H1 (cell line): ENCODE measurements around the gene NSD2. TPM values are rescaled to one million over a fixed set of nuclear protein-coding genes. Genes with fewer than 3 reads are reported as not detected.

ENCODE experiments used
- CTCF ChIA-PET: fragments of 300-600 bp; sonication (Branson Sonifier 250); formaldehyde crosslinking; loops from one replicate; lab custom pipeline; 2021; ENCODE audit not compliant: partially characterized antibody; lab: Charles Lee
- POLR2A ChIA-PET: fragments of 300-600 bp; sonication (Branson Sonifier 250); formaldehyde crosslinking; loops from one replicate; lab custom pipeline; 2021; ENCODE audit warnings: inconsistent platforms; ENCODE audit not compliant: partially characterized antibody; lab: Charles Lee
- DNase-seq, 2 experiments: peaks; one replicate each; pipeline versions ENCODE4 v3.0.0 to v3.0.0-alpha.2; 2010 to 2022; ENCODE audit warnings: low spot score in 2 of 2, low read depth in 1 of 2, mixed read lengths in 1 of 2
- FAIRE-seq: peaks from 2 replicates; lab custom pipeline; 2011; peaks lifted over from hg19 to GRCh38; lab: Jason Lieb, UNC
- H2AFZ ChIP-seq: 2 replicates; pipeline ENCODE4 v1.8.1; 2012; ENCODE audit warnings: low read length, inconsistent platforms
- H2AK5ac ChIP-seq: 2 replicates; pipeline ENCODE4 v1.6.1; 2013; ENCODE audit warnings: low read depth, low read length
- H2BK120ac ChIP-seq: replicated peaks from 2 replicates; pipeline ENCODE3; 2013; ENCODE audit warnings: low read depth, low read length, inconsistent platforms
- H2BK12ac ChIP-seq: 2 replicates; pipeline ENCODE4 v1.6.1; 2013; ENCODE audit warnings: low read depth, low read length
- H2BK15ac ChIP-seq: 2 replicates; pipeline ENCODE4 v1.6.1; 2013; ENCODE audit warnings: low read length
- H2BK20ac ChIP-seq: 2 replicates; pipeline ENCODE4 v1.6.1; 2013; ENCODE audit warnings: low read length
- H2BK5ac ChIP-seq: 2 replicates; pipeline ENCODE4 v1.6.1; 2013; ENCODE audit warnings: low read depth, low read length
- H3K14ac ChIP-seq: 2 replicates; pipeline ENCODE4 v1.6.1; 2013; ENCODE audit warnings: inconsistent platforms; ENCODE audit not compliant: insufficient read length
- H3K18ac ChIP-seq: 2 replicates; pipeline ENCODE4 v1.6.1; 2013; ENCODE audit warnings: low read length; ENCODE audit errors: extremely low read depth
- H3K23ac ChIP-seq: 2 replicates; pipeline ENCODE4 v1.6.1; 2013; ENCODE audit warnings: inconsistent platforms; ENCODE audit not compliant: insufficient read length
- H3K23me2 ChIP-seq: 2 replicates; pipeline ENCODE4 v1.6.1; 2013; ENCODE audit warnings: low read depth, low read length
- H3K27ac ChIP-seq: 2 replicates; pipeline ENCODE4 v1.6.1; 2011; ENCODE audit warnings: low read depth, low read length, inconsistent platforms
- H3K27me3 ChIP-seq, 4 experiments: replicated peaks in 1 of 4; 1 replicate in 1 of 4; 2 replicates in 3 of 4; pipeline versions ENCODE4 v1.6.1 to v1.8.1; 2011 to 2013; ENCODE audit warnings: low read length in 3 of 4, mild to moderate bottlenecking in 3 of 4, inconsistent platforms in 2 of 4, mixed read lengths in 2 of 4, moderate library complexity in 1 of 4; ENCODE audit not compliant: control insufficient read depth in 3 of 4, insufficient read depth in 3 of 4; ENCODE audit errors: extremely low read depth in 1 of 4
- H3K36me3 ChIP-seq, 4 experiments: 2 replicates each; pipeline versions ENCODE4 v1.6.1 to v1.8.1; 2011 to 2013; ENCODE audit warnings: mild to moderate bottlenecking in 4 of 4, low read length in 3 of 4, moderate library complexity in 2 of 4, control low read depth in 1 of 4, inconsistent platforms in 1 of 4; ENCODE audit not compliant: insufficient read depth in 4 of 4, control insufficient read depth in 2 of 4
- H3K4ac ChIP-seq: replicated peaks from 2 replicates; pipeline ENCODE3; 2013; ENCODE audit warnings: low read length, low read depth, mixed read lengths, inconsistent platforms; ENCODE audit not compliant: insufficient read length
- H3K4me1 ChIP-seq, 4 experiments: replicated peaks in 1 of 4; 1 replicate in 1 of 4; 2 replicates in 3 of 4; pipeline versions ENCODE4 v1.6.1 to v1.8.1; 2011 to 2013; ENCODE audit warnings: low read length in 3 of 4, inconsistent platforms in 2 of 4, mixed read lengths in 1 of 4; ENCODE audit not compliant: insufficient read depth in 4 of 4, control insufficient read depth in 3 of 4
- H3K4me2 ChIP-seq, 2 experiments: 2 replicates each; pipeline versions ENCODE4 v1.6.1 to v1.8.1; 2011 to 2013; ENCODE audit warnings: low read depth in 2 of 2, low read length in 2 of 2, control low read depth in 1 of 2, inconsistent platforms in 1 of 2, mild to moderate bottlenecking in 1 of 2; ENCODE audit not compliant: insufficient read depth in 1 of 2
- H3K4me3 ChIP-seq, 4 experiments: fragments of 200-600, 300-600 bp in 1 of 4; sonication (generic), shearing (Covaris generic), sonication (Bioruptor Twin) in 1 of 4; 2 replicates each; pipeline versions ENCODE4 v1.5.1 to v1.8.1; 2011 to 2016; ENCODE audit warnings: low read length in 4 of 4, low read depth in 3 of 4, control low read depth in 2 of 4, inconsistent platforms in 2 of 4, mild to moderate bottlenecking in 2 of 4, mixed read lengths in 1 of 4, moderate library complexity in 1 of 4; ENCODE audit not compliant: insufficient read depth in 2 of 4; ENCODE audit errors: extremely low read depth in 1 of 4
- H3K56ac ChIP-seq: replicated peaks from 2 replicates; pipeline ENCODE3; 2013; ENCODE audit warnings: low read depth, mild to moderate bottlenecking, mixed read lengths, low read length, inconsistent platforms; ENCODE audit not compliant: insufficient read length
- H3K79me1 ChIP-seq: 2 replicates; pipeline ENCODE4 v1.6.1; 2013; ENCODE audit warnings: low read depth, low read length, control low read depth
- H3K79me2 ChIP-seq, 2 experiments: 2 replicates each; pipeline versions ENCODE4 v1.6.1 to v1.8.1; 2012 to 2013; ENCODE audit warnings: low read length in 2 of 2, mild to moderate bottlenecking in 2 of 2, inconsistent platforms in 1 of 2; ENCODE audit not compliant: insufficient read depth in 2 of 2, control insufficient read depth in 1 of 2
- H3K9ac ChIP-seq, 4 experiments: replicated peaks in 1 of 4; 1 replicate in 1 of 4; 2 replicates in 3 of 4; pipeline versions ENCODE4 v1.6.1 to v1.8.1; 2011 to 2013; ENCODE audit warnings: low read depth in 3 of 4, low read length in 3 of 4, control low read depth in 2 of 4, mild to moderate bottlenecking in 2 of 4, moderate library complexity in 2 of 4, inconsistent platforms in 1 of 4; ENCODE audit errors: extremely low read depth in 1 of 4
- H3K9me3 ChIP-seq, 2 experiments: 2 replicates each; pipeline versions ENCODE4 v1.6.1 to v1.8.1; 2012 to 2013; ENCODE audit warnings: mild to moderate bottlenecking in 2 of 2, moderate library complexity in 2 of 2, control low read depth in 1 of 2, inconsistent platforms in 1 of 2, low read depth in 1 of 2, low read length in 1 of 2, mixed read lengths in 1 of 2; ENCODE audit not compliant: insufficient read depth in 2 of 2
- H4K20me1 ChIP-seq, 2 experiments: replicated peaks in 1 of 2; 2 replicates each; pipeline versions ENCODE3 to v1.8.1; 2011 to 2013; ENCODE audit warnings: inconsistent platforms in 2 of 2, low read length in 2 of 2, mild to moderate bottlenecking in 1 of 2; ENCODE audit not compliant: insufficient read depth in 2 of 2, control insufficient read depth in 1 of 2
- H4K5ac ChIP-seq: 2 replicates; pipeline ENCODE4 v1.6.1; 2013; ENCODE audit warnings: low read length, low read depth, mixed read lengths, inconsistent platforms; ENCODE audit not compliant: insufficient read length
- H4K8ac ChIP-seq: 2 replicates; pipeline ENCODE4 v1.8.0; 2013; ENCODE audit warnings: mild to moderate bottlenecking, moderate library complexity, low read length, inconsistent platforms; ENCODE audit not compliant: insufficient read depth; ENCODE audit errors: extremely low read depth
- H4K91ac ChIP-seq: replicated peaks from 2 replicates; pipeline ENCODE3; 2013; ENCODE audit warnings: low read length, mixed read lengths, inconsistent platforms; ENCODE audit not compliant: insufficient read length
- PHF8 ChIP-seq: fragments of 200-600 bp; sonication (generic); conservative IDR thresholded peaks from 2 replicates; pipeline ENCODE4 v1.7.1; 2012; ENCODE audit warnings: low read depth, mild to moderate bottlenecking, inconsistent platforms, low read length, moderate library complexity
- SIN3A ChIP-seq, 2 experiments: IDR thresholded peaks in 1 of 2; conservative IDR thresholded peaks in 1 of 2; 2 replicates each; pipeline ENCODE4 v1.6.1; 2011 to 2012; ENCODE audit warnings: low read length in 2 of 2, improper control_type of control experiment in 1 of 2, low read depth in 1 of 2, mild to moderate bottlenecking in 1 of 2
- WGBS, 2 experiments: shearing (Covaris generic) in 1 of 2; methylation state at CpG; one replicate each; pipeline versions ENCODE4 v1.1.6 to v1.1.7; 2013 to 2015; ENCODE audit warnings: low lambda C conversion rate in 2 of 2, mixed read lengths in 2 of 2, inconsistent platforms in 1 of 2, low coverage in 1 of 2, missing lambda C conversion rate in 1 of 2; ENCODE audit not compliant: insufficient replicate concordance in 2 of 2, insufficient coverage in 1 of 2, insufficient read length in 1 of 2; ENCODE audit errors: extremely low coverage in 1 of 2, missing lambda C conversion rate in 1 of 2; 5-methylcytosine and 5-hydroxymethylcytosine counted together
- polyA plus RNA-seq, 7 experiments: library from polyadenylated mRNA; depleted of rRNA in 3 of 7; stranded (reverse) in 5 of 7; unstranded in 2 of 7; fragments of >200 nt in 5 of 7; fragments of 200-250 nt in 2 of 7; gene quantifications; 1 replicate in 5 of 7; 2 replicates in 1 of 7; 4 replicates in 1 of 7; pipeline versions ENCODE4 v1.2.1 to v1.2.3, GENCODE V29; 2011 to 2013; ENCODE audit warnings: missing spikeins in 2 of 7, mixed read lengths in 2 of 7
- total RNA-seq: library from RNA; stranded (reverse); fragmentation: NEBNext Ultra II Directional; extraction: Animal tissue kit (Norgen Biotek cat#: 25700); gene quantifications from 2 replicates; pipeline ENCODE4 v1.2.1, GENCODE V29; 2021
- TF ChIP-seq, protein P1 (sequence below): IDR thresholded peaks from 2 replicates; pipeline ENCODE4 v1.6.1; 2012; ENCODE audit warnings: low read length, inconsistent platforms

Gene NSD2
- total and polyA plus RNA-seq, 2 of the 8 experiments (the other 6 are each of a cell fraction or from before 2014, with no cell fraction given) = 26.7 to 129 TPM

DNA sequence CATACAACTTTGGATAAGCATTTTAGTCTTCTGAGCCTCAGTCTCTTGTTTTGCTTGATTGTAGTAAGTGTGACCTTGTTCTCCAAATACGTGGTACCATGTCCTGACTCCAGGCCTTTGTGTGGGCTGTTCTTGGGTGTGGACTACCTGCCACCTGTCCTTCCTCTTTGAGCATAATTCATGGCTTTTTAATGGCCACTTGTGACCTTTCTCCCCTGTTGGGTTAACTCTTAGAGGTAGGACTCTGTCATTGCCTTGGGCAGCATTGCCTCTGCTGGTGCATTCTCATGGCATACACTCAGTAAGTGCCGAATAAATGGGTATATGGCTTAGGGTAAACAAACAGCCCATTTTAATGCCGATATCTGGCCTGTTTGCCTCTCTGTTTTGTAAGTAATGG lies 3.0 kb downstream of the NSD2 start:
- no peak overlapping the region for H4K91ac ChIP-seq
- peaks cover 25 to 36% of the 10 kb centered on the region in 2 experiments for H4K20me1 ChIP-seq
- FAIRE-seq = no peak

More for the DNA sequence above, 3.0 kb downstream of the NSD2 start:
- no peak overlapping the region for H3K23ac ChIP-seq
- H3K18ac ChIP-seq = no peak overlapping the region
- TF ChIP-seq, protein P1, sequence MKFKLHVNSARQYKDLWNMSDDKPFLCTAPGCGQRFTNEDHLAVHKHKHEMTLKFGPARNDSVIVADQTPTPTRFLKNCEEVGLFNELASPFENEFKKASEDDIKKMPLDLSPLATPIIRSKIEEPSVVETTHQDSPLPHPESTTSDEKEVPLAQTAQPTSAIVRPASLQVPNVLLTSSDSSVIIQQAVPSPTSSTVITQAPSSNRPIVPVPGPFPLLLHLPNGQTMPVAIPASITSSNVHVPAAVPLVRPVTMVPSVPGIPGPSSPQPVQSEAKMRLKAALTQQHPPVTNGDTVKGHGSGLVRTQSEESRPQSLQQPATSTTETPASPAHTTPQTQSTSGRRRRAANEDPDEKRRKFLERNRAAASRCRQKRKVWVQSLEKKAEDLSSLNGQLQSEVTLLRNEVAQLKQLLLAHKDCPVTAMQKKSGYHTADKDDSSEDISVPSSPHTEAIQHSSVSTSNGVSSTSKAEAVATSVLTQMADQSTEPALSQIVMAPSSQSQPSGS = no peak
- no peak for TF ChIP-seq SIN3A (conservative IDR thresholded peaks at IDR 0.05 in 1 of 2, IDR thresholded peaks at IDR 0.05 in 1 of 2; ENCODE audit: low read depth in 1 of 2, low read length in 2 of 2)
- no peak for TF ChIP-seq PHF8
- TF ChIP-seq, all 59 proteins: peak for 0
- peaks cover 0 to 4% (median under 1%) of the 10 kb centered on the region in 4 experiments; a peak in 3 of 7 replicates for H3K27me3 ChIP-seq
- no peak overlapping the region for H2AFZ ChIP-seq
- H3K4me2 ChIP-seq = no peak overlapping the region; a peak in 1 of 4 replicates
- H3K4me1 ChIP-seq = peaks cover 0 to 9% (median 5%) of the 10 kb centered on the region in 4 experiments; a peak in 6 of 7 replicates
- H4K5ac ChIP-seq = no peak overlapping the region
- CTCF ChIA-PET = interaction anchor here (0.6 to 5.6 kb wide), 3 partner anchors 11 to 30 kb away, joined by 3 to 39 read pairs (median 3); no protein-coding TSS in a partner anchor
- H3K79me2 ChIP-seq = peaks cover 18 to 68% of the 10 kb centered on the region in 2 experiments
- POLR2A ChIA-PET = interaction anchor here (0.7 to 1.5 kb wide), 2 partner anchors 18 to 21 kb away, joined by 3 to 5 read pairs; partner anchors contain the start of gene LETM1
- 90% methylated on average over 3 of the region's 3 CpGs; no CpG with 5 or more reads in 1 of the 2 experiments for WGBS, 2 experiments
- no peak overlapping the region for H2BK20ac ChIP-seq
- no peak overlapping the region for H4K8ac ChIP-seq
- H3K56ac ChIP-seq = no peak overlapping the region
- H3K9me3 ChIP-seq = no peaks in the 10 kb centered on the region
- H2BK5ac ChIP-seq = no peak overlapping the region
- no peak overlapping the region for H2BK15ac ChIP-seq
- no peak for DNase-seq
- H3K36me3 ChIP-seq = no peaks in the 10 kb centered on the region
- H3K4me3 ChIP-seq = no peak overlapping the region
- H2BK120ac ChIP-seq = no peak overlapping the region
- H3K14ac ChIP-seq = no peak overlapping the region
- H3K23me2 ChIP-seq = peaks cover 8% of the 10 kb centered on the region
- no peak overlapping the region for H2AK5ac ChIP-seq
- no peak overlapping the region for H3K27ac ChIP-seq
- H3K9ac ChIP-seq = no peak overlapping the region
- H2BK12ac ChIP-seq = no peak overlapping the region
- H3K79me1 ChIP-seq = peaks cover 13% of the 10 kb centered on the region
- H3K4ac ChIP-seq = no peak overlapping the region
